Panc1 (cell line): Measurements from ENCODE around the gene HAPLN1. TPM values are rescaled to one million over a fixed set of nuclear protein-coding genes. Genes with fewer than 3 reads are reported as not detected.

Source experiments
- ATAC-seq: fragments of 200-7000 bp; cut with Tn5 transposase; 2 replicates; pipeline ENCODE4 v1.9.1; 2020; ENCODE audit warnings: mild to moderate bottlenecking, moderate library complexity
- BruUV-seq: library from RNA; stranded (reverse); fragments of 400-500 nt; replicated peaks from 2 replicates; lab custom pipeline; 2021; lab: Mats Ljungman, UMichigan
- CTCF ChIA-PET: fragments of 300-600 bp; sonication (Branson Sonifier 250); formaldehyde crosslinking; loops from one replicate; lab custom pipeline; 2022; ENCODE audit warnings: antibody characterized with exemption; lab: Charles Lee
- POLR2A ChIA-PET: fragments of 300-600 bp; sonication (Branson Sonifier 250); formaldehyde crosslinking; loops from one replicate; lab custom pipeline; 2022; ENCODE audit warnings: antibody characterized with exemption; lab: Charles Lee
- DNase-seq: peaks from one replicate; pipeline ENCODE4 v3.0.0-alpha.2; 2010; ENCODE audit warnings: low read depth, low spot score
- H3K27ac ChIP-seq: 2 replicates; pipeline ENCODE4 v1.5.1; 2011; ENCODE audit warnings: mild to moderate bottlenecking, low read length, inconsistent platforms
- H3K27me3 ChIP-seq: fragments of 200-500 bp; sonication (Bioruptor generic); 2 replicates; pipeline ENCODE4 v1.6.0; 2014; ENCODE audit warnings: low read length, inconsistent platforms; ENCODE audit not compliant: control insufficient read depth, insufficient read depth
- H3K36me3 ChIP-seq: fragments of 200-500 bp; sonication (Bioruptor generic); 2 replicates; pipeline ENCODE4 v1.5.1; 2014; ENCODE audit warnings: inconsistent platforms, mild to moderate bottlenecking, low read length, moderate library complexity; ENCODE audit not compliant: control insufficient read depth, insufficient read depth
- H3K4me1 ChIP-seq: 2 replicates; pipeline ENCODE4 v1.5.1; 2011; ENCODE audit warnings: inconsistent platforms, mild to moderate bottlenecking, low read length, moderate library complexity; ENCODE audit not compliant: control insufficient read depth, insufficient read depth
- H3K4me3 ChIP-seq, 2 experiments: 2 replicates each; pipeline ENCODE4 v1.5.1; 2011 to 2012; ENCODE audit warnings: low read depth in 2 of 2, low read length in 2 of 2, mild to moderate bottlenecking in 2 of 2, inconsistent platforms in 1 of 2, moderate library complexity in 1 of 2
- H3K9me3 ChIP-seq: fragments of 200-500 bp; sonication (Bioruptor generic); 2 replicates; pipeline ENCODE4 v1.5.1; 2014; ENCODE audit warnings: low read depth, mild to moderate bottlenecking, inconsistent platforms, low read length, moderate library complexity; ENCODE audit not compliant: control insufficient read depth, insufficient read depth
- CTCF ChIP-seq: fragments of 450-650 bp; IDR thresholded peaks from 2 replicates; pipeline ENCODE4 v1.5.1; 2017; ENCODE audit warnings: mild to moderate bottlenecking
- POLR2AphosphoS5 ChIP-seq: IDR thresholded peaks from 2 replicates; pipeline ENCODE4 v1.6.1; 2012; ENCODE audit warnings: mild to moderate bottlenecking, low read depth, low read length, moderate library complexity
- REST ChIP-seq, 2 experiments: IDR thresholded peaks; 2 replicates each; pipeline ENCODE4 v1.6.1; 2011 to 2012; ENCODE audit warnings: low read depth in 2 of 2, control low read depth in 1 of 2, low read length in 1 of 2, mild to moderate bottlenecking in 1 of 2, moderate library complexity in 1 of 2; ENCODE audit not compliant: insufficient read depth in 1 of 2
- SIN3A ChIP-seq: IDR thresholded peaks from 2 replicates; pipeline ENCODE4 v1.6.1; 2012; ENCODE audit warnings: low read depth, mild to moderate bottlenecking, low read length, moderate library complexity, borderline replicate concordance; ENCODE audit not compliant: insufficient read depth
- TCF7L2 ChIP-seq: IDR thresholded peaks from 2 replicates; pipeline ENCODE4 v1.6.1; 2011; ENCODE audit warnings: mild to moderate bottlenecking, low read depth, low read length, inconsistent platforms
- in situ Hi-C: cut with HindIII; loops from 2 replicates; pipeline ENCODE4 v1.10.0; 2016; ENCODE audit warnings: low sequenced_read_pairs, low pct_unique_long_range_greater_than_20kb
- intact Hi-C: fragments of 100-400 bp; cut with micrococcal nuclease; formaldehyde crosslinking; loops from one replicate; pipeline ENCODE4 v1.10.0; 2022; ENCODE audit not compliant: unreplicated experiment
- total RNA-seq: library from RNA; stranded (reverse); gene quantifications from one replicate; pipeline ENCODE4 v1.2.1, GENCODE V29; 2021; ENCODE audit not compliant: unreplicated experiment

Gene HAPLN1
- total RNA-seq, 1 experiment from 2014 or later = 0.13 TPM

DNA sequence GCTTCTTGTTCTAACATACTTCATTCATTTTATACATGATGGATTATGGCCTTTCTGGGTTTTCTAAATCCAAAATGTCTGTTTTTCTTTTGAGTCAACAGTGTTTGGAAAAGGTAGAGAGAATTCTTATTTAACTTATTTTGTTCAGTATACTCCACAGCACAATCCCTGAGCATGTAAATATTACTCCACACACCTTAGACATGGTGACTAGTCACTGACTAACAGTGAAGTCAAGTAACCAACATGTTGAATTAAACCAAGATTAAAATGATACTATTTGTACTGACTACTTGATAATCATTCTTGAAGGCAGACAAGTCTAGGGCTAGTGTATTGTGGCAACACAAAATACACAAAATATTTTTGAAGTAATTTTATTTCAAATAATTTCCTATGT is 55.0 kb downstream of the HAPLN1 start:
- no peak overlapping the region for H3K4me3 ChIP-seq
- in situ Hi-C loops (no loop called here), intact Hi-C loops (no loop called here)
- TF ChIP-seq POLR2AphosphoS5 = no peak
- no peak for TF ChIP-seq TCF7L2
- no peak for TF ChIP-seq REST (IDR thresholded peaks at IDR 0.05; ENCODE audit: insufficient read depth in 1 of 2, low read depth in 2 of 2, low read length in 1 of 2)
- no peak for TF ChIP-seq SIN3A
- no peak for TF ChIP-seq CTCF
- ChIA-PET POLR2A (no interaction called here), CTCF (no interaction called here)
- H3K27ac ChIP-seq = no peak overlapping the region
- H3K9me3 ChIP-seq = no peaks in the 10 kb centered on the region
- ATAC-seq = no peak
- no peak for DNase-seq
- no peaks in the 10 kb centered on the region for H3K36me3 ChIP-seq
- no TSS peak for BruUV-seq
- no peaks in the 10 kb centered on the region for H3K27me3 ChIP-seq
- H3K4me1 ChIP-seq = no peaks in the 10 kb centered on the region

GRCh38 chr5:83662558-83662957 is 58.1 kb downstream of the HAPLN1 start:
- TF ChIP-seq CTCF = no peak
- no TSS peak for BruUV-seq
- DNase-seq = no peak
- H3K4me3 ChIP-seq = no peak overlapping the region
- H3K4me1 ChIP-seq = no peaks in the 10 kb centered on the region
- no peak overlapping the region for H3K27ac ChIP-seq
- CTCF ChIA-PET = no interaction called here
- H3K9me3 ChIP-seq = no peaks in the 10 kb centered on the region
- no peaks in the 10 kb centered on the region for H3K27me3 ChIP-seq
- intact Hi-C loops = no loop called here
- in situ Hi-C loops = no loop called here
- POLR2A ChIA-PET = no interaction called here
- no peaks in the 10 kb centered on the region for H3K36me3 ChIP-seq
- ATAC-seq = no peak
